Right ventricle myocardium inferior (tissue), 1 donor: ENCODE measurements around the gene TEX13B. TPM values are rescaled to one million over a fixed set of nuclear protein-coding genes. Genes with fewer than 3 reads are reported as not detected.
"Not testable (repeated sequence)": the region's sequence is repeated elsewhere in the genome, so short reads cannot be mapped to it uniquely, and the experiment has no call there.

Experiments
- ATAC-seq: fragments of 200-7000 bp; cut with Tn5 transposase; one replicate; pipeline ENCODE4 v1.9.1; 2020; ENCODE audit warnings: mild to moderate bottlenecking, moderate library complexity
- DNase-seq: peaks from one replicate; pipeline ENCODE4 v3.0.0; 2021; ENCODE audit errors: missing footprints
- intact Hi-C: fragments of 100-400 bp; cut with DNase I; formaldehyde crosslinking; loops from one replicate; pipeline ENCODE4 v1.11.0; 2022
- total RNA-seq: library from RNA; stranded (reverse); fragmentation: NEBNext Ultra II Directional; extraction: Animal tissue kit (Norgen Biotek cat#: 25700); gene quantifications from one replicate; pipeline ENCODE4 v1.2.1, GENCODE V29; 2021
- donor health status: DM: no; HTN: yes; CAD: no; lungs with severe emphysema.

TEX13B gene
- total RNA-seq, 1 donor from 2014 or later: not detected

GRCh38 chrX:107968623-107969022 lies 13.5 kb downstream of the TEX13B start:
- DNase-seq (no peak), ATAC-seq (no peak)
- intact Hi-C loops: no loop called here

- ATAC-seq, intact Hi-C loops, DNase-seq: not testable (repeated sequence)
Observed at GRCh38 chrX:107955337-107955736, 26.8 kb downstream of the TEX13B start.

GRCh38 chrX:107940095-107940494 lies 42.1 kb downstream of the TEX13B start:
- no peak for DNase-seq
- intact Hi-C loops: no loop called here

GRCh38 chrX:107936434-107936730 lies 45.8 kb downstream of the TEX13B start:
- DNase-seq (no peak), ATAC-seq (no peak)
- intact Hi-C loops: no loop called here

More at GRCh38 chrX:107940095-107940494, 42.1 kb downstream of the TEX13B start:
- no peak for ATAC-seq

- no peak for DNase-seq
- intact Hi-C loops: no loop called here
- ATAC-seq: no peak
Observed at GRCh38 chrX:107935664-107936433, 46.3 kb downstream of the TEX13B start.

- no peak for ATAC-seq
- intact Hi-C loops: no loop called here
- no peak for DNase-seq
Observed at GRCh38 chrX:107935200-107935599, 47.0 kb downstream of the TEX13B start.

GRCh38 chrX:107934262-107934661 lies 47.9 kb downstream of the TEX13B start:
- ATAC-seq (no peak), DNase-seq (no peak)
- intact Hi-C loops: no loop called here

Other genes with a start within 250 kb of the TEX13B start
- gene TSC22D3, start 206.6 kb downstream of the TEX13B start, total RNA-seq: 72.0 TPM
- not detected for gene NCBP2L, start 204.6 kb downstream of the TEX13B start, total RNA-seq
- 7.1 TPM for gene MID2, start 156.5 kb downstream of the TEX13B start, total RNA-seq
- gene VSIG1, start 62.7 kb upstream of the TEX13B start, total RNA-seq: not detected
- gene PSMD10, start 109.2 kb upstream of the TEX13B start, total RNA-seq: 19.0 TPM
- gene ATG4A, start 109.4 kb upstream of the TEX13B start, total RNA-seq: 18.0 TPM